Brain pericyte (primary cell): ENCODE data around the gene ANKRD13A.
"Not testable (repeated sequence)": the region's sequence is repeated elsewhere in the genome, so short reads cannot be mapped to it uniquely, and the experiment has no call there.

Experiments used
- DNase-seq: peaks from one replicate; pipeline ENCODE4 v3.0.0-alpha.2; 2012; ENCODE audit warnings: low read depth, low spot score

The ANKRD13A gene

DNA sequence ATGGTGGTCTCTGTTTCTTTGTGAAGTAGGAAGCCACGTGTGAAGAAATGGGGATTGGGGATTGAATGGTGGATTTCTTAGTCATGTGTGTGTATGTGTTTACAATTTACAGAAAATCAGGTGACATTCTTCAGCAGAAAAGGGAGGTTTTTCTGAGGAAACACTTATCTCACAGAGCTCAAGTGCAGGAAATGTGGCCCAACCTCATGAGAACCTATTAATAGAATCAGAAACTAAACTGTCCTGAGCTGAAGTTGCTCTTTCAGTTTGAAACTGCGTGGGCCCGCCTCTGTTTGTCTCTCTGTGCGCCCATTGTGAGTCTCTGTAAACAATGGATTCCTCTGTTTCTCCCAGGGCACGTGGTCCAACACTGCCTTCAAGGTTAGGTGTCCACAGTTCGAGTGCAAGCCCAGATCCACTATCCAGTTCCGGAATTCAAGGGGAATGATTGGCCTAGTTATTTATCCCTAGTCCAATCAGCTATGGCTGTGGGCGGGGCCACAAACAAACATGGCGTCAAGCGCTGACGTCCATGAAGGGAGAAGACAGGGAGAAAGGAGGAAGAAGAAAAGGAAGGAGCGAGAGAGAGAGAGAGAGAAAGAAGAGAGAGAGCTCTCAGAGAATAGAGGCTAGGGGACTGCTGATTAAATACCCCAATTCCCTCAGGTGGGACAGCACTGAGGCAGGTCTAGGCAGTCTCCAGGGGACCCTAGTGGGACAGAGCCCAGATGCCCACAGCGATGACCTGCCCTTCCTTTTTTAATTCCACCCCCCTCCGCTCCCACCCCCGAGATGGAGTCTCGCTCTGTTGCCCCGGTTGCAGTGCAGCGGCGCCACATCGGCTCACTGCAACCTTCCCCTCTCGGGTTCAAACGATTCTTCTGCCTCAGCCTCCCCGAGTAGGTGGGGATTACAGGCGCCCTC is 80.5 kb downstream of the ANKRD13A start:
- DNase-seq = no peak

DNA sequence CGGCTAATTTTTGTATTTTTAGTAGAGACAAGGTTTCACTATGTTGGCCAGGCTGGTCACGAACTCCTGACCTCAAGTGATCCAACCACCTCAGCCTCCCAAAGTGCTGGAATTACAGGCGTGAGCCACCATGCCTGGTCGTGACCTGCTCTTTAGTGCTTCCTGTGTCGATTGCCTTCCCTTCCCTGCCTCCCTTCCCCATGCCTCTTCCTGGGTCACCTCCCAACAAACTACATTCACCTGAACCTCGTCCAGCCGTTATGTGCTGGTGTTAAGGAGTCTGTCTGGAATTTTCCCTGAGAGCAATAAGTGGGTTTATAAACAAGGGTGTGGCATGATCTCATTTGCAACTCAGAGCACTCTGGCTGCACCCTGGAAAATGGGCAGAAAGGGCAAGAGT is 81.2 kb downstream of the ANKRD13A start:
- DNase-seq = no peak

- no peak for DNase-seq
Observed at GRCh38 chr12:110084314-110085015, 85.2 kb downstream of the ANKRD13A start.

GRCh38 chr12:110088216-110088615 is 89.0 kb downstream of the ANKRD13A start:
- DNase-seq = not testable (repeated sequence)

DNA sequence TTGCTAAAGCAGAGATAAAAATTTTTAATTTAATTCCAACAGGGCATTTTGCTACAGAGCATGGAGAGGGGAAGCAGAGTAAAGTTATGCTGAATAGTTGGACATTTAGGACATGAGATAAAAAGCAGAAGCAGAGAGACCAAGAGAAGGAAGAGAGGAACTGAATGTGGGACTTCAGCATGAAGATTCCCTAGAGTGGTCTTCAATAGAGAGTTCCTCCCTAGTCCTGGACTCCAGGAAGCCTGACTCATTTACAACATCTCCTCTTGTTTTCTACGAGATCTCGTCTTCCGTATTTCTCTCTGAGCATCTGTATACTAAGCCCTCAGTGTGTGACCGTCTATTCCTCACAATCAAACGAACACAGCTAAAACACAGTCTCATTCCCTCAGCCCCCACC is 89.7 kb downstream of the ANKRD13A start:
- DNase-seq = no peak
